MV-4-11 (cell line): Measurements from ENCODE around the gene INPP1.

Experiments used
- DNase-seq: peaks from one replicate; lab custom pipeline; 2025; lab: John Stamatoyannopoulos, UW

The INPP1 gene

DNA sequence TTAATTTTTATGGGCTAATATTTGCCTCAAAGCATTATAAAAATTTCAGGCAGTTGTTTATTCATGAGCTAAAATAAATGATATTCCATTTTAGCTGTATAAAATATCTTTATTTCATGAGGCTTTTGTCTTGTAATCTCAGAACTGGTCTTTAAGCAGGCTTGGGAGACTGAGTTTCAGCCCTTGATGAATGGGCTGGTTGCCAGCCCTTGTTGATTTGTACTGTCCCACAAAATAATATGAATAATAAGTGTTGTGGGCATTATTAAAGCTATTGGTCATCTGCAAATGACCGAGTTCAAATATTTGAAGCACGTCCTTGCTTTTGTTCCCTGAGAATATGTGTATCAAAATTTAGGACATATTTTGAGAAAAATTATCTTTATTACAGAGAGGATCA, 18.2 kb downstream of the INPP1 start:
- DNase-seq, result no peak

DNA sequence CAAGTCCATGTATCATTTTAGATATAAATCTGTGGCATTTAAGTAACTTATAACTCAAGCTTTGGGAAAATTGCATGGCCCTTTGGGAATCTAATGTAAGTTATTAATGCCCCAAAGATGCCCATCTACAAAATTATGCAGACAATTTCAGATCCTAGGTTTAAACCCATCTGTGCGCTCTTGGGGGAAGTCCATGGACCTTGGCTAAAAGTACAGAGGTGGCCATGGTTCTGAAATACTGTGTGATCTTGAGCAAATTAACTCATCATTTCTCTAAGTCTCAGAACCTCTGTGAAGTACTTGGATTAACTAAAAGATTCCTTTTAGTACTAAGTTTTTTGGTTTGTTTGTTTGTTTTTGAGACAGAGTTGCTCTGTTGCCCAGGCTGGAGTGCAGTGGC, 19.5 kb downstream of the INPP1 start:
- no peak for DNase-seq

DNA sequence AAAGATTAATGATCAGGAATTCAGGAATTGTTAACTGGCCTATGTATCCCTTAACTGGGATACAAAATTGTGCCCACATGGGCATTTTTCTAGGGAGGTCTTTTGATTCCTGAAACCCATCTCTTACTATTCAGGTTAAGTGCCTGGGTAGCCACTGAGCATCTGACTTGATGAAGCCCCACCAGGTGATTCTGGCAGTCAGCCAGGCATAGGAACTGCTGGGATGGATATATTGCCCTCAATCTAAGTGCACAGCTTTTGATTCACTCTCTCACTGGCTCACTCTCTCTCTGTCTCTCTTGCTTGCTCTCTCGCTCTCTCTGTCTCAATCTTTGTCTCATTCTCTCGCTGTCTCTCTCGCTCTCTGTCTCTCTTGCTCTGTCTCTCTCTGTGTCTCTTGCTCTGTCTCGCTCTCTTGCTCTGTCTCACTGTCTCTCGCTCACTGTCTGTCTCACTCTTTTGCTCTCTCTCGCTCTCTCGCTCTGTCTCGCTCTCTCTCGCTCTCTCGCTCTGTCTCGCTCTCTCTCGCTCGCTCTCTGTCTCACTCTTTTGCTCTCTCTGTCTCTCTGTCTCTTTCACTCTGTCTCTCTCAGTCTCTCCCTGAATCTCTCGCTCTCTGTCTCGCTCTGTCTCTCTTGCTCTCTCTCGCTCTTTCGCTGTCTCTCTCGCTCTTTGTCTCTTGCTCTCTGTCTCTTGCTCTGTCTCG, 22.3 kb downstream of the INPP1 start:
- DNase-seq, result no peak

DNA sequence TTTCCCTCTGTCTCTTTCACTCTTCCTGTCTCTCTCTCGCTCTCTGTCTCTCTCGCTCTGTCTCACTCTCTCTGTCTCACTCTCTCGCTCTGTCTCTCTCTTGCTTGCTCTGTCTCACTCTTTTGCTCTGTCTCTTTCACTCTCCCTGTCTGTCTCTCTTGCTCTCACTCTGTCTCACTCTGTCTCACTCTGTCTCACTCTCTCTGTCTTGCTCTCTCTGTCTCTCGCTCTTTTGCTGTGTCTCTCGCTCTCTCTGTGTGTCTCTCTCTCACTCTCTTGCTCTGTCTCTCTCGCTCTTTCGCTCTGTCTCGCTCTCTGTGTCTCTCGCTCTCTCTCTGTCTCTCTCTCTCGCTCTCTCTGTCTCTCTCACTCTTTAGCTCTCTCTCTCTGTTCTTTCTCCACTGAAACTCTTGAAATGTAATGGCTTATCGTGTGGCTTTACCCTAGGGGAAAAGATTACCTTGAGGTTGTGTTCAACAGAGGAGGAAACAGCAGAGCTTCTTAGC, 22.9 kb downstream of the INPP1 start:
- no peak for DNase-seq

DNA sequence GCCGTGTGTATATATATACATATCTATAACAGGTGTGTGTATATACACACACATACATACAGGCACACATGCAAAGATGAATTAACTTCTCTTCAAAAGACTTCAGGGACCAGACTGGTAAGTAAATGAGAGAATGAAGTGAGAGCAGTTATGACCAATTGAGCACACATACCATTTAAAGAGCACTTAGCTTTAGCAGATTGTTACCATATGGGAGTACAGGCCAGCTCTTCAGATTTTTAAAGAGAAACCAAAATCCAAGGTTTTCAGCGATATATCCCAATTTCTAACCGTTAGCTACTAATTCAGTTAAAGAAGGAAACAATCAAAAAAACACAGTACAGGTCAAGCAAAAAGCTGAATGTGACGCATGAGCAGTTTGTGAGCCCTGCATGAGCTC, 23.7 kb downstream of the INPP1 start:
- DNase-seq, result no peak

DNA sequence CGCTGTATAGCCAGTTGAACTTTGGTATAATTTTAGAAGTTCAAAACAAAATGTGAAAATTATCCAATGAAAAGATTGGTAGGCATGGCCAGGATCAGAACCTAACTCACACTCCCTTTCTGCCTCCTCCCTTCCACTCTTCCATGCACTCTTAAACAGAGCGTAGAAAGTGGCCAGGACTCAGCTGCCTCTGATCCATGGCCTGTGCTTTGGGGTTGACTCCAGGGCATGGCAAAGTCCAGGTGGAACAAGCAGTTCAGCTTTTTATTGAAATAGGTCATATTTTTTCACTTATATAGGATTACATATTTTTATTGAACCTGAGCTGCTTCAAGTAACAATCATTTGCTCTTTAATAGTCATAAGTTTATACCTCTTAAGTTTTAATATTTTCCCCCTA, 26.2 kb downstream of the INPP1 start:
- DNase-seq, result no peak

DNA sequence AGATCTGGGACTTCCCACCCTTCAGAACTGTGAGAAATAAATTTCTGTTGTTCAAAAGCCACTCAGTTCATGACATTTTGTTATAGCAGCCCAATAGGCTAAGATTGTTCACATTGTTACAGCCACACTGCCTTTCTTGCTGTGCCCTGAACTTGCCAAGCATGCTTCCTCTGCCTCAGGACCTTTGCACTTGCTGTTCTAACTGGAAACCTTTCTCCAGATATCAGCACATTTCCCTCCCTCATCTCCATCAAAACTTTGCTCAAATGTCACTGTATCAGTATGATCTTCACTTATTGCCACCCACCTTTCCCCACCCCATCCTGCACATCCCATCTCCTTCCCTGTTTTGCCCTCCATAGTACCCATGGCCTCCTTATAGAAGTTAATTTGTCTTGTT, 32.7 kb downstream of the INPP1 start:
- no peak for DNase-seq

DNA sequence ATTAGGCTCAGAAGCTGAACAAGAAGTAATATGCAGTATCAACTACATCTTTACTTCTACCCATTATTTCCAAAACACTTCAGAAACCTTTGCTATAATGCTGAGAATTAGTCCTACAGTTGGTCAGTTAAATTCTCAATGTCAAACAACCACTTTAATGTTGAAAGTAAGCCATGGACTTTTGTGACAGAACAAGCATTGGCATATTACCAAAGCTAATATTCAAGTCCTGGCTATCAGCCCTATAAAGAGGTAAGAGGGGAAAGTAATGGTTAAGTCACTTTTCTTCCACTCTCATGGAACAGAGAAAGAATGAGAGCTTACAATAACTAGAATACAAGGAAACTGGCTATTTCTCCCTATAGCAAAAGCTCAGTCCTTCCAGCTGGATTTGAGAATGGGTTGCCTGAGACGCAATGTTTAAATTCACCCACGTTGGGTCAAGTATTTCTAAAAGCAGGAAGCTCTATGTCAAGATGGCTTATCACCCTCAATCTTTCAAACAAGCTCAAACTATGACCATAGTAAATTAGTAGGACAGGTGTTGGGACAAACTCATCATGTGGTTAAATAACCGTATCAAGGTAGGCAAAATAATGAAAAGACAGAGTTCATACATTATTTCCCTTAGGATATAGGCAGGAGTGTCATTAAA, 33.3 kb downstream of the INPP1 start:
- no peak for DNase-seq

DNA sequence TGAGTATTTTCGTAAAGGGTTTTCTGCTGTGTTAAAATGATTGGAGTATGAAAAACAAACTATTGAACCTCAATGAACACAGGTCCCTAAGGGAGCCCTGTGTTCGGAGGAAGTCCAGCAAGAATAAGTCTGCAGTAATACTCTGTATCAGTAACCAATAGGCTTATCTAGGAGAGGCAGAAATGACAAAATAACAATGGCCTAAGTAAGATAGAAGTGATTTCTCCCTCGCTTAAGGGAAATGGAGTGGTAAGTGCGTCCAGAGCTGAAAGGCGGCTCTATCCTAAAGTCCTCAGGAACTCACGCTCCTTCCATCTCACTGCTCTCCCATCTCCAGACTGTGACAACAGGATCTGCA, 35.5 kb downstream of the INPP1 start:
- DNase-seq, result no peak

DNA sequence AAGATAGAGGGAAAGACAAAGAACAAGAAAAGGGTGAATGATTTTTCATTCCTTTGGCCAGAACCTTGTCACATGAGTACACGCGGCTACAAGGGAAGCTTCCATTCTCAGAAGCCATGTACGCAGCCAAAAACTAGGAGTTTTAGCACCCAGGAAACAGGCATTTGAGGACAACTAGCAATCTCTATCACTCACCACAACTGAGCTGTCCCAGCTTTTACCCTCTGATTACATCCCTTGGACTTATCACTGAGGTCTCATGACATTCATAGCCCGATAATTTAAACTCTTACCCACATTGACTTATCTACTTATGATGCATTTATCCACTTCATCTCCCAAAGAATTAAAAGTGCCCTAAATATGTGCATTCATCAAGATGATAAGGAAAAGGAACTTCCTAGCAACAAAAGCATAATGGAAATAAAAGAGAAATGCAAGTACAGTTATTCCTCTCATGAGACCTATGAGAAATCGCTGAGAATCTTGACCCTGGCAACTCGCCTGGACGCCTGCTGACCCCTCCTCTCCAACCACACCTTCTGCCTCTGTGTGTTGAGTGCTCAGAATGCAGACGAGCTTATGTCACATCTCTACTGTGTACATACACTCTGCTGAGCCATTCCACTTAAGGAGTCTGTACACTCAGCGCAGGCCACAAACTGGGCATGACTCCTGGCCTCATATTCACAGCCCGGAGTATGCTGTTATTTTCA, 36.0 kb downstream of the INPP1 start:
- no peak for DNase-seq

DNA sequence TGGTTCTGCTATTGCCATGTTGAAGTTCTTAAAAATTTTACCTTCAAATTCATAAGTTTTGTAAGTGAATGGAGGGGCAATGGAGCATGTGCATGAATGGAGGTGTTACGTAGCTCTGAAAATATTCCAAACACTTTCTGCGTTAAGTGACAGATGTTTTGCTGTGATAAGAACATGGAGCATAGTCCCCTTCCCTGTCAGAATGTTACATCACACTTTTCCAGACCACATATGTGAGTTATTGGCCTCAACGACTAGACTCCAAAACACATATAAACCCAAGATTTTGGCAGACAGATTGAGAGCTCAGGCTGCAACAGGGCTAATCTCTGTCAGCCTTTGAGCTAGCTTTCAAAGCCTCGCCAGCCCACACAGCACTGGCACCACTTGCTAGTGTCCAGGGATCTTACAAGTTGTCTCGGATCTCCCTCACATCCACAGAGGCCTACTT, 37.6 kb downstream of the INPP1 start:
- DNase-seq, result no peak

DNA sequence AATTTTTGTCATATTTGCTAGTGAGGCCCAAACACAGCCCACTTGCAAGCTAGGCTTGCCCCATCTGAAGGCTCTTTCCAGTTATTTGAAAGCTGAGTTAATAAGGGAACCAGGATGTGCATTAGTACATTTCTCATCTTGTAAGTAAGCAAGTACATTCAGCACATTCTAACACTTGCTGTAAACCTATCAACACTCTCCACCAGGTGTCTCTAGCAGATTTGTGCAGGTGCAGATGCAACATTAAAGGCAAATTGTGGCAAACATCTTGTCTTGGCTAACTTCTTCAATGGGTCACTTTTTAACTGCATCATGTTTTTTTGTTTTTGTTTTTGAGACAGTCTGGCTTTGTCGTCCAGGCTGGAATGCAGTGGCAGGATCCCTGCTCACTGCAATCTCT, 39.5 kb downstream of the INPP1 start:
- peak; percentile 35 for DNase-seq

DNA sequence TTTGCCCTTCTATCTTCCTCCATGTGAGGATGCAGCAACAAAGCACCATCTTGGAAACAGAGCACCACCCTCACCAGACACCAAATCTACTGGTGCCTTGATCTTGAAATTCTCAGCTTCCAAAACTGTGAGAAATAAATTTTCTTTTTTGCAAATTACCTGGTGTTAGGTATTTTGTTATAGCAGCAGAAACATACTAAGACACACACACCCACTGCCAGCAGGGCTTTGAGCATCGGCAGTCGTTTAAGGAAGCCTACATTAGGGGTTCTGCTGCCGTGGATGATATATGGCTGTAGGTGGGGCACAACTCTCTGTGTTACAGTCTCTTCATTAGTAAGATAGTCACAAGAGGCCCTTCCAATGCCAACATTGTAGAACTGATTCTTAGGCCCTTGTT, 44.0 kb downstream of the INPP1 start:
- no peak for DNase-seq

DNA sequence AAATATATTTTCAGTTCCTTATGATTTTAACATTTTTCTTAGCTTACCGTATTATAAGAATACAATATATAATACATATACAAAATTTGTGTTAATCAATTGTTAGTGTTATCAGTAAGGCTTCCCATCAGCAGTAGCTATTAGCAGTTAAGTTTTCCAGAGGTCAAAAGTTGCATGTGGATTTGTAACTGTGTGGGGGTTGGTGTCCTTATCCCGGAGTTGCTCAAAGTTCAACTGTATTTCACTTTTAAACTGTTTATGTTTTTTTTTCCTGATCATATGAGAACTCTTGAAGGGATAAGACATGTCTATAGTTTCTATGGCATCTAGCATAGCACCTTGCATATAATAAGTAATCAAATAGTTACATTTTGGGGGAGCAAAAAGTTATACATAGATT, 52.9 kb downstream of the INPP1 start:
- DNase-seq, result no peak

DNA sequence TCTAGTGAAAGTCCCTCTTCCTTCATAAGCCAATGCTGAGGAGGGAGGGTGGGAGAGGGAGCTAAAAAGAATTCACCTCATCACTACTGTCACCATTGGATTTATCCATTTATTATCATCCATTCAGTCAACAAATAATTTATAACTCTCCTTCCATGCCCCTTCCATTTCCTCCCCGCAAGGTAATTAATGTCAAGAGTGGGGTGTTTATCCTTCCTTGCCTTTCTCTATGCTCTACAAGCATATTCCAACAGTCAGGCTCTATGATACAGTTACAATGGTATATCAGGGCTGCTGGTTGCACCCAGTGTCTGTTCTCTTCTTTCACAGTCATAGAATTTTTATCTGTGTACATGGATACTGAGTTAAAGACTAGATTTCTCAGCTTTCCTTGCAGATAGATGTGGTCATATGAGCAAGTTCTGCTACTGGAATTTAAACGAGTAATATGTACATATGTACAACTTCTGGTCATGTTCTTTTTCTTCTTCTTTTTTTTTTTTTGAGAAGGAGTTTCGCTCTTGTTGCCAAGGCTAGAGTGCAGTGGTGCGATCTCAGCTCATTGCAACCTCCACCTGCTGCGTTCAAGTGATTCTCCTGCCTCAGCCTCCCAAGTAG, 59.7 kb downstream of the INPP1 start:
- DNase-seq, result no peak

DNA sequence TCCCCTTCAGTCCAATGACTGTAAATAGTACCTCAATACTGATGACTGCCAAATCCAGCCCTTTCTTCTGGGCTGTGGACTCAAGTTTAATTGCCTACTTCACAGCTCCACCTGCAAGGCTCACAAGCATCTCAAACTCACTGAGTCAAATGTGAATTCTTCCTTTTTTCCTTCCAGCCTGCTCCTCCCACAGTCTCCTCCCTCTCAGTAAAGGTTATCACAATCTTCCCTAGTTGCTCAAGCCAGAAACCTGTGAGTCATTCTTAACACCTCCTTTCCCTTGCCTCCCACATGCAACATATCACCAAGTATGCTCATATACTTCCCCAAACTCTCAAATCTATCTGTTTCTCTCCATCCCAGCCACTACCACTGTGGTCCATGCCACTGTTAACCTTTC, 61.1 kb downstream of the INPP1 start:
- peak; percentile 77 for DNase-seq

DNA sequence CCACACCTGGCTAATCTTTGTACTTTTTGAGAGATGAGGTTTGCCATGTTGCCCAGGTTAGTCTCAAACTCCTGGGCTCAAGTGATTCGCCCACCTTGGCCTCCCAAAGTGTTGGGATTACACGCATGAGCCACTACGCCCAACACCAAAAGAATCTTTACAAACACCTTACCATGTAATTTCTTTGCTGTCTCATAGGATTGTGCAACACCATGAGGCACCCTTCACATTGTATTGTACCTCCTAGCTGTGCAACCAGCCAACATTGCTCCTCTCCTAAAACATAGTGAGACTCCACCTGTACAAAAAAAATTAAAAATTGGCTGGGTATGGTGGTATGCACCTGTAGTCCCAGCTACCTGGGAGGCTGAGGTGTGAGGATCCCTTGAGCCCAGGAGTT, 61.7 kb downstream of the INPP1 start:
- DNase-seq, result no peak

DNA sequence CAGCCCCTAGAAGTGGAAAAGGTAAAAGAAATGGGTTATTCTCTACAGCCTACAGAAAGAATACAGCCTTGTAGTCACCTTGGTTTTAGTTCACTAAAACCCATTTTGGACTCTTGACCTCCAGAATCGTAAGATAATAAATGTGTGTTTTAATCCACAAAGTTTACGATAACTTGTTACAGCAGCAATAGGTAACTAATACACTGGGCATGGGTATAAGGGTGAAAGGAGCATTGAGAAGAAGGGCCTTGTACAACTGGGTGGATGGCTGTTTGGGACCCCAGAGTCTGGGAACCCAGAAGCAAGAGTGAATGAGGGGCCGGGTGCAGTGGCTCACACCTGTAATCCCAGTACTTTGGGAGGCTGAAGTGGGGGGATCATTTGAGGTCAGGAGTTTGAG, 62.6 kb downstream of the INPP1 start:
- DNase-seq, result no peak

DNA sequence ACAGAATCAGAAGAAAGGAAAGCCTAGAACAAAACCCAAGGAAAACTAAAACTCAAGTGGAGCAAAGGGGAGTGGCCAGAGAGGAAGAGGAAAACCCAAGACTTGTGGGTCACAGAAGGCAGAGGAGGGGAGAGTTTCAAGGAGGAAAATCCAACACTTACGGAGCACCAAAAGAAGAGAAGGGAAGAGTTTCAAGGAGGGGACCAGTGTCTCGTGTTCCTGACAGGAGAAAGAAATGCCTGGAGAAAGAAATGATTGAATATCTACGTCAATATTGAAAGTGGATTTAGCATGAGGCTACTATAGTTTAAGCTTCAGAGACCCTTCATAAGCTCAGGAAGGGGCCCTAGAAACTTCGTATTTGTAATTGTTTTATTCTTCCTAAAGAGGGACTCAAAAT, 63.4 kb downstream of the INPP1 start:
- no peak for DNase-seq

DNA sequence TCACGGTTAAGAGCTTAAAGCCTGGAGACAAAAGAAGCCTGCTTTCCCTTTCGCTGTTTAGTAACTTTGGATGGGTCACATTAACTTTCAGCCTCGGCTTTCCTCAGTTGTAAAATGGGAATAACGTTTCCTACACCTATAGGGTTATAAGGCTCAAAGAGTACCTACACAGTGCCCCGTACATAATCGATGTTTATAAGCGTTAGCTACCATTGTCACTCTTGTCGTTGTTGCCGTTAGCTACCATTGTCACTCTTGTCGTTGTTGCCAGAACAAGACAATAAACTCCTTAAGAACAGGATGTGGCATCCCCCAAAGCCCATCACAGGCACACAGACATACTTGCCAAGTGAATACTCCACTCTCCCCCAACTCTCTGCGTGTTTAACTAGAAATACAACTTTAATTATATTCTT, 63.9 kb downstream of the INPP1 start:
- DNase-seq, result no peak

DNA sequence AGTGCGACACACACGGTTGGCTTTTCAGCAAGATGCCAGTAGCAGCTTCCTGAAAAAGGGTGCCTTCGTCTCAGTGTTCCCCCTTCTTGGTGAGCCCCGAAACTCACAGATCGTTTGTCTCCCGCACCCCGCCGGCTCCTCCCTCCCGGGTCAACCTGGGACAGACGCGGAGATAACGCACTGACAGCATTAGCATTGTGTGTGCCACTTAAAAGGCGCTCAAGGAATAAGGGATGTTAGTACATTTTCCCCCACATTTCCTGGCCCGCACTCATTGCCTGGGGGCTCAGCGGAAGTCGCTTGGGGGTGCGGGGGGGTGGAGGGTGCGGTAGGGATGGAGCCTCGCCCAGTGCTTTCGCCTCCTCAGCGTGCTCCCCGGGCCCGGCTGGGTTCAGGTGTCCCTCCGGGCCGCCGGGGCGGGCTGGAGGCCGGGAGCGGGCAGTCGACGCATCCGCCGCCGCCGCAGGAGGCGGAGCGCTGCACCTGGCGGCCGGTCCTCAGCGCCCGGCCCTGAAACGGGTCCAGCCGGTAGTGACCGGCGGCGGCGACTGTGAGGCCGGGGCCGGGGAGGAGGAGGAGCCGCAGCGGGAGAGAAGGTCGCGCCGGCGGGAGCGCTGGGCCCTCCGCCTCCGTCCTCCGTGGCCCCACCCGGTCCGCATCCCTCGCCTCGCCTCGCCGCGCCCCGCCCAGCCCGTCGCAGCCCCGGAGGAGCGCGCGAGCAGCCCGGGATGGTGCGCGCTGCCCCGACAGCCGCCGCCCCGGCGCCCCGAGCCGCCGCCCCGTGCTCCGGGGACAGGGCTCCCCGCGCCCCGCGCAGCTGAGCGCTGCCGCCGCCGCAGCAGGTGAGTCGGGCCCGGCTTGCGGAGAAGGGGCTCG, 64.5 kb downstream of the INPP1 start, which contains the start of gene MFSD6:
TSS of gene MFSD6 (plus strand) at position 694 of the 876 bp plus-strand sequence. CDS start 27,675 bp downstream, outside the sequence.
- DNase-seq, result no peak
